ENCODE data around the gene RPS3. TPM values are rescaled to one million over a fixed set of nuclear protein-coding genes. Genes with fewer than 3 reads are reported as not detected.
A peak's percentile ranks its signal among the peaks of the same experiment; 100 is the strongest.

RPS3 gene
- total and polyA plus RNA-seq, 2 experiments from 2014 or later: 1,745 to 2,793 TPM

DNA sequence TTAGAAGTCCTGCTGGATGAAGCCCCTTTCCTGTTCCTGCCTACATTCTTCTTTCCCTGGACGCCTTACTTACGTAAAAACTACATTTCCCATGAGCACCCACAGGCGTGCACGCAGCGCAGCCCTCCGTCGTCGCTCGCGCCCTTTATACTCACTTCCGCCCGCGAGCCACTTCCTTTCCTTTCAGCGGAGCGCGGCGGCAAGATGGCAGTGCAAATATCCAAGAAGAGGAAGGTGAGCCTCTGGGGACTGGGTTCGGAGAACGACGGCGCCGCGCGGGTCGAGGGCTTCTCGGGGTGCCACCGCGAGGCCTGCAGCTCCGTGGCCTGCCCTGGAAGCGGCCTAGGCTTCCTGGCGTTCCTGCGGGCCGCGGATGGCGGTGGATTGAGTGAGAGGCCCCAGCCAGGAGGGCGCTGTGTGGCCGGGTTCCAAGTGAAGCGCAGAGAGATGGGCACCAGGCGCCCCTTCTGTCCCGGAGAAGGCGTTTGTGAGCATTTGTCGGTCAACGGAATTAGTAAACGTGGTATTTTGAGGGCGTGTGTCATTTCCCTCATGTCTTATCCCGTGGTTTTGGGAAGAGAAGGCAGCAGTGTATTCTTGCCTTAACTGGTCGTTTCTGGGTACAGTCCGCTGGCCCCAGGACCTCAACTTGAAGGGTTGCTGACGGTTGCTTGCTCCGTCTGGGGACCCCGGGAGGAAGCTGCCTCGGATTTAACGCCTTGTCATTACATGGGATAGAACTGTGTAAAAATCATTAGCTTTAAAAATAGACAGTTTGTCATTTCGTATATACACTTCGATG, at the start of gene RPS3 (continued):
- 0 out of 2 replicates have a peak, but pooled peaks have one; percentile 37 for TF ChIP-seq NANOG (IDR thresholded peaks at IDR 0.05; ENCODE audit: borderline replicate concordance)

DNA sequence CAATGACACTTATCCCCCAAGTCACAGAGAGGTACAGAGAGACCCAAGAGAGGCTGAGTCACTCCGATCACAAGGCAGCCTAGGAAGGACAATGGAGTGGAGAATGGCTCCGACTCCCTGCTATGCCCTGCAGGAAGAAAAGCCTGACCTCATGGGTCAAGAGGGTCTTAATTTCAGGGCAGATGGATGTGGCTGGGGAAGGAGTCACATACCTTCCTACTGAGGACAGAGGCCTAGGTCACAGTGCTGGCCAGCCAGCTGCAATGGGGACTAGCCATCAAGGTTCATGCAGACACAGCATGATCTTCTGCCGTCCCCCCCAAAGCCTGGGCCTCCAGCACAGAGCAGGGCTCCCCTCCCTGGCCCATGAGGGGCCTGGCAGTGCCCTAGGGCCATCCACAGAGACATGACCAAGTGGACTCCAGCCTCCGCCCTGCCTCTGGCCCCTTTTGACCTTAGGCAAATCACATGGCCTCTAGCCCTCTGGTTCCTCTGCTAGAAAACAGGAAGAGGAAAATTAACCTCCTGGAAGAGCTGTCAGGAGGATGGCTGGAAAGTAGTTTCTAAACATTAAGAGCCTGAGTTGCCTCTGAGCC, 49.7 kb upstream of the RPS3 start:
- H3K27ac Mint-ChIP-seq: peak overlapping the region; percentile 87
- H3K4me1 Mint-ChIP-seq: peaks cover 73% of the 10 kb centered on the region
- TF ChIP-seq ZNF331 (CRISPR knock-in tag; IDR thresholded peaks at IDR 0.05; ENCODE audit: low read depth) (no peak), EZH2 (IDR thresholded peaks at IDR 0.05; ENCODE audit: low read depth, unreplicated experiment) (no peak), CREB1 (CRISPR knock-in tag; IDR thresholded peaks at IDR 0.05; ENCODE audit: low read depth) (no peak), POLR2AphosphoS5 (IDR thresholded peaks at IDR 0.05; ENCODE audit: low read depth) (no peak), NANOG (IDR thresholded peaks at IDR 0.05; ENCODE audit: borderline replicate concordance) (no peak), EZH2phosphoT487 (IDR thresholded peaks at IDR 0.05; ENCODE audit: unreplicated experiment) (no peak), JUNB (IDR thresholded peaks at IDR 0.05; ENCODE audit: unreplicated experiment) (no peak)
- TF ChIP-seq, protein P1, sequence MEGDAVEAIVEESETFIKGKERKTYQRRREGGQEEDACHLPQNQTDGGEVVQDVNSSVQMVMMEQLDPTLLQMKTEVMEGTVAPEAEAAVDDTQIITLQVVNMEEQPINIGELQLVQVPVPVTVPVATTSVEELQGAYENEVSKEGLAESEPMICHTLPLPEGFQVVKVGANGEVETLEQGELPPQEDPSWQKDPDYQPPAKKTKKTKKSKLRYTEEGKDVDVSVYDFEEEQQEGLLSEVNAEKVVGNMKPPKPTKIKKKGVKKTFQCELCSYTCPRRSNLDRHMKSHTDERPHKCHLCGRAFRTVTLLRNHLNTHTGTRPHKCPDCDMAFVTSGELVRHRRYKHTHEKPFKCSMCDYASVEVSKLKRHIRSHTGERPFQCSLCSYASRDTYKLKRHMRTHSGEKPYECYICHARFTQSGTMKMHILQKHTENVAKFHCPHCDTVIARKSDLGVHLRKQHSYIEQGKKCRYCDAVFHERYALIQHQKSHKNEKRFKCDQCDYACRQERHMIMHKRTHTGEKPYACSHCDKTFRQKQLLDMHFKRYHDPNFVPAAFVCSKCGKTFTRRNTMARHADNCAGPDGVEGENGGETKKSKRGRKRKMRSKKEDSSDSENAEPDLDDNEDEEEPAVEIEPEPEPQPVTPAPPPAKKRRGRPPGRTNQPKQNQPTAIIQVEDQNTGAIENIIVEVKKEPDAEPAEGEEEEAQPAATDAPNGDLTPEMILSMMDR (conservative IDR thresholded peaks at IDR 0.05; ENCODE audit: low read depth in 2 of 2): no peak
- TF ChIP-seq, protein P2, sequence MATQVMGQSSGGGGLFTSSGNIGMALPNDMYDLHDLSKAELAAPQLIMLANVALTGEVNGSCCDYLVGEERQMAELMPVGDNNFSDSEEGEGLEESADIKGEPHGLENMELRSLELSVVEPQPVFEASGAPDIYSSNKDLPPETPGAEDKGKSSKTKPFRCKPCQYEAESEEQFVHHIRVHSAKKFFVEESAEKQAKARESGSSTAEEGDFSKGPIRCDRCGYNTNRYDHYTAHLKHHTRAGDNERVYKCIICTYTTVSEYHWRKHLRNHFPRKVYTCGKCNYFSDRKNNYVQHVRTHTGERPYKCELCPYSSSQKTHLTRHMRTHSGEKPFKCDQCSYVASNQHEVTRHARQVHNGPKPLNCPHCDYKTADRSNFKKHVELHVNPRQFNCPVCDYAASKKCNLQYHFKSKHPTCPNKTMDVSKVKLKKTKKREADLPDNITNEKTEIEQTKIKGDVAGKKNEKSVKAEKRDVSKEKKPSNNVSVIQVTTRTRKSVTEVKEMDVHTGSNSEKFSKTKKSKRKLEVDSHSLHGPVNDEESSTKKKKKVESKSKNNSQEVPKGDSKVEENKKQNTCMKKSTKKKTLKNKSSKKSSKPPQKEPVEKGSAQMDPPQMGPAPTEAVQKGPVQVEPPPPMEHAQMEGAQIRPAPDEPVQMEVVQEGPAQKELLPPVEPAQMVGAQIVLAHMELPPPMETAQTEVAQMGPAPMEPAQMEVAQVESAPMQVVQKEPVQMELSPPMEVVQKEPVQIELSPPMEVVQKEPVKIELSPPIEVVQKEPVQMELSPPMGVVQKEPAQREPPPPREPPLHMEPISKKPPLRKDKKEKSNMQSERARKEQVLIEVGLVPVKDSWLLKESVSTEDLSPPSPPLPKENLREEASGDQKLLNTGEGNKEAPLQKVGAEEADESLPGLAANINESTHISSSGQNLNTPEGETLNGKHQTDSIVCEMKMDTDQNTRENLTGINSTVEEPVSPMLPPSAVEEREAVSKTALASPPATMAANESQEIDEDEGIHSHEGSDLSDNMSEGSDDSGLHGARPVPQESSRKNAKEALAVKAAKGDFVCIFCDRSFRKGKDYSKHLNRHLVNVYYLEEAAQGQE (IDR thresholded peaks at IDR 0.05; ENCODE audit: unreplicated experiment): no peak
- TF ChIP-seq, protein P3, sequence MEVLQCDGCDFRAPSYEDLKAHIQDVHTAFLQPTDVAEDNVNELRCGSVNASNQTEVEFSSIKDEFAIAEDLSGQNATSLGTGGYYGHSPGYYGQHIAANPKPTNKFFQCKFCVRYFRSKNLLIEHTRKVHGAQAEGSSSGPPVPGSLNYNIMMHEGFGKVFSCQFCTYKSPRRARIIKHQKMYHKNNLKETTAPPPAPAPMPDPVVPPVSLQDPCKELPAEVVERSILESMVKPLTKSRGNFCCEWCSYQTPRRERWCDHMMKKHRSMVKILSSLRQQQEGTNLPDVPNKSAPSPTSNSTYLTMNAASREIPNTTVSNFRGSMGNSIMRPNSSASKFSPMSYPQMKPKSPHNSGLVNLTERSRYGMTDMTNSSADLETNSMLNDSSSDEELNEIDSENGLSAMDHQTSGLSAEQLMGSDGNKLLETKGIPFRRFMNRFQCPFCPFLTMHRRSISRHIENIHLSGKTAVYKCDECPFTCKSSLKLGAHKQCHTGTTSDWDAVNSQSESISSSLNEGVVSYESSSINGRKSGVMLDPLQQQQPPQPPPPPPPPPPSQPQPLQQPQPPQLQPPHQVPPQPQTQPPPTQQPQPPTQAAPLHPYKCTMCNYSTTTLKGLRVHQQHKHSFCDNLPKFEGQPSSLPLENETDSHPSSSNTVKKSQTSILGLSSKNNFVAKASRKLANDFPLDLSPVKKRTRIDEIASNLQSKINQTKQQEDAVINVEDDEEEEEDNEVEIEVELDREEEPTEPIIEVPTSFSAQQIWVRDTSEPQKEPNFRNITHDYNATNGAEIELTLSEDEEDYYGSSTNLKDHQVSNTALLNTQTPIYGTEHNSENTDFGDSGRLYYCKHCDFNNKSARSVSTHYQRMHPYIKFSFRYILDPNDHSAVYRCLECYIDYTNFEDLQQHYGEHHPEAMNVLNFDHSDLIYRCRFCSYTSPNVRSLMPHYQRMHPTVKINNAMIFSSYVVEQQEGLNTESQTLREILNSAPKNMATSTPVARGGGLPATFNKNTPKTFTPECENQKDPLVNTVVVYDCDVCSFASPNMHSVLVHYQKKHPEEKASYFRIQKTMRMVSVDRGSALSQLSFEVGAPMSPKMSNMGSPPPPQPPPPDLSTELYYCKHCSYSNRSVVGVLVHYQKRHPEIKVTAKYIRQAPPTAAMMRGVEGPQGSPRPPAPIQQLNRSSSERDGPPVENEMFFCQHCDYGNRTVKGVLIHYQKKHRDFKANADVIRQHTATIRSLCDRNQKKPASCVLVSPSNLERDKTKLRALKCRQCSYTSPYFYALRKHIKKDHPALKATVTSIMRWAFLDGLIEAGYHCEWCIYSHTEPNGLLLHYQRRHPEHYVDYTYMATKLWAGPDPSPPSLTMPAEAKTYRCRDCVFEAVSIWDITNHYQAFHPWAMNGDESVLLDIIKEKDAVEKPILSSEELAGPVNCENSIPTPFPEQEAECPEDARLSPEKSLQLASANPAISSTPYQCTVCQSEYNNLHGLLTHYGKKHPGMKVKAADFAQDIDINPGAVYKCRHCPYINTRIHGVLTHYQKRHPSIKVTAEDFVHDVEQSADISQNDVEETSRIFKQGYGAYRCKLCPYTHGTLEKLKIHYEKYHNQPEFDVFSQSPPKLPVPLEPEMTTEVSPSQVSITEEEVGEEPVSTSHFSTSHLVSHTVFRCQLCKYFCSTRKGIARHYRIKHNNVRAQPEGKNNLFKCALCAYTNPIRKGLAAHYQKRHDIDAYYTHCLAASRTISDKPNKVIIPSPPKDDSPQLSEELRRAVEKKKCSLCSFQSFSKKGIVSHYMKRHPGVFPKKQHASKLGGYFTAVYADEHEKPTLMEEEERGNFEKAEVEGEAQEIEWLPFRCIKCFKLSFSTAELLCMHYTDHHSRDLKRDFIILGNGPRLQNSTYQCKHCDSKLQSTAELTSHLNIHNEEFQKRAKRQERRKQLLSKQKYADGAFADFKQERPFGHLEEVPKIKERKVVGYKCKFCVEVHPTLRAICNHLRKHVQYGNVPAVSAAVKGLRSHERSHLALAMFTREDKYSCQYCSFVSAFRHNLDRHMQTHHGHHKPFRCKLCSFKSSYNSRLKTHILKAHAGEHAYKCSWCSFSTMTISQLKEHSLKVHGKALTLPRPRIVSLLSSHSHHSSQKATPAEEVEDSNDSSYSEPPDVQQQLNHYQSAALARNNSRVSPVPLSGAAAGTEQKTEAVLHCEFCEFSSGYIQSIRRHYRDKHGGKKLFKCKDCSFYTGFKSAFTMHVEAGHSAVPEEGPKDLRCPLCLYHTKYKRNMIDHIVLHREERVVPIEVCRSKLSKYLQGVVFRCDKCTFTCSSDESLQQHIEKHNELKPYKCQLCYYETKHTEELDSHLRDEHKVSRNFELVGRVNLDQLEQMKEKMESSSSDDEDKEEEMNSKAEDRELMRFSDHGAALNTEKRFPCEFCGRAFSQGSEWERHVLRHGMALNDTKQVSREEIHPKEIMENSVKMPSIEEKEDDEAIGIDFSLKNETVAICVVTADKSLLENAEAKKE (CRISPR knock-in tag; IDR thresholded peaks at IDR 0.05): no peak

More for the DNA sequence above, 49.7 kb upstream of the RPS3 start:
- Histone ChIP-seq H3K79me2 (replicated peaks; ENCODE audit: insufficient read depth) (no peaks in the 10 kb centered on the region), H3K9me2 (ENCODE audit: insufficient read depth) (no peaks in the 10 kb centered on the region), H3K4me1 (ENCODE audit: insufficient read depth) (peaks cover 32% of the 10 kb centered on the region), H3K4me2 (peak overlapping the region; percentile 86), H2AFZ (no peak overlapping the region), H3K27me3 (ENCODE audit: insufficient read depth) (peaks cover 14% of the 10 kb centered on the region), H3K36me3 (ENCODE audit: insufficient read depth) (no peaks in the 10 kb centered on the region), H3K4me3 (peak overlapping the region; percentile 72; the same call in 1 of the 2 replicates), H3F3A (replicated peaks; ENCODE audit: low read depth) (no peaks in the 10 kb centered on the region), H3K27ac (ENCODE audit: low read depth) (no peak overlapping the region), H4K20me1 (replicated peaks; ENCODE audit: insufficient read depth) (no peaks in the 10 kb centered on the region)
- H3K9me3 Mint-ChIP-seq: no peaks in the 10 kb centered on the region; the same call in 2 of the 3 replicates
- H3K36me3 Mint-ChIP-seq (ENCODE audit: low read depth): peaks cover 37% of the 10 kb centered on the region
- ATAC-seq (no peak), DNase-seq (ENCODE audit: low spot score) (no peak)
- peak overlapping the region; percentile 83 for H3K4me3 Mint-ChIP-seq
- H3K27me3 Mint-ChIP-seq (ENCODE audit: insufficient read depth, low read depth, poor library complexity): peaks cover 25% of the 10 kb centered on the region
